ENCODE measurements around the gene SMARCA2.

The SMARCA2 gene

GRCh38 chr9:2228641-2229040 lies 213.5 kb downstream of the SMARCA2 start:
- no peaks in the 10 kb centered on the region for H3K36me3 ChIP-seq (ENCODE audit: insufficient read depth, low read length)
- H3K27me3 ChIP-seq (ENCODE audit: insufficient read depth, low read length): no peaks in the 10 kb centered on the region
- no peaks in the 10 kb centered on the region for H3K79me2 ChIP-seq (ENCODE audit: insufficient read depth, low read length)
- H3K4me2 ChIP-seq (ENCODE audit: low read length): no peak overlapping the region
- H3F3A ChIP-seq (ENCODE audit: insufficient read depth, low read length): no peaks in the 10 kb centered on the region
- no peaks in the 10 kb centered on the region for H3K9me2 ChIP-seq (ENCODE audit: low read depth, low read length)
- no peak overlapping the region for H2AFZ ChIP-seq (ENCODE audit: low read length)
- TF ChIP-seq EZH2 (IDR thresholded peaks at IDR 0.05; ENCODE audit: borderline replicate concordance, low read length): no peak
- TF ChIP-seq, protein P1, sequence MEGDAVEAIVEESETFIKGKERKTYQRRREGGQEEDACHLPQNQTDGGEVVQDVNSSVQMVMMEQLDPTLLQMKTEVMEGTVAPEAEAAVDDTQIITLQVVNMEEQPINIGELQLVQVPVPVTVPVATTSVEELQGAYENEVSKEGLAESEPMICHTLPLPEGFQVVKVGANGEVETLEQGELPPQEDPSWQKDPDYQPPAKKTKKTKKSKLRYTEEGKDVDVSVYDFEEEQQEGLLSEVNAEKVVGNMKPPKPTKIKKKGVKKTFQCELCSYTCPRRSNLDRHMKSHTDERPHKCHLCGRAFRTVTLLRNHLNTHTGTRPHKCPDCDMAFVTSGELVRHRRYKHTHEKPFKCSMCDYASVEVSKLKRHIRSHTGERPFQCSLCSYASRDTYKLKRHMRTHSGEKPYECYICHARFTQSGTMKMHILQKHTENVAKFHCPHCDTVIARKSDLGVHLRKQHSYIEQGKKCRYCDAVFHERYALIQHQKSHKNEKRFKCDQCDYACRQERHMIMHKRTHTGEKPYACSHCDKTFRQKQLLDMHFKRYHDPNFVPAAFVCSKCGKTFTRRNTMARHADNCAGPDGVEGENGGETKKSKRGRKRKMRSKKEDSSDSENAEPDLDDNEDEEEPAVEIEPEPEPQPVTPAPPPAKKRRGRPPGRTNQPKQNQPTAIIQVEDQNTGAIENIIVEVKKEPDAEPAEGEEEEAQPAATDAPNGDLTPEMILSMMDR (IDR thresholded peaks at IDR 0.05; ENCODE audit: low read length): no peak
- H4K20me1 ChIP-seq (ENCODE audit: insufficient read depth, low read length): no peaks in the 10 kb centered on the region
- H3K9ac ChIP-seq (ENCODE audit: low read length): no peak overlapping the region
- peaks cover 19% of the 10 kb centered on the region for H3K4me1 ChIP-seq (ENCODE audit: insufficient read depth, low read length, severe bottlenecking)
- peaks cover 3% of the 10 kb centered on the region; the same call in 1 of the 2 replicates for H3K9me3 ChIP-seq (ENCODE audit: low read length)
- no peak overlapping the region for H3K4me3 ChIP-seq (ENCODE audit: low read depth, low read length, poor library complexity, severe bottlenecking)
- peak overlapping the region; percentile 14 for H3K27ac ChIP-seq (ENCODE audit: low read depth, low read length, poor library complexity, severe bottlenecking)

DNA sequence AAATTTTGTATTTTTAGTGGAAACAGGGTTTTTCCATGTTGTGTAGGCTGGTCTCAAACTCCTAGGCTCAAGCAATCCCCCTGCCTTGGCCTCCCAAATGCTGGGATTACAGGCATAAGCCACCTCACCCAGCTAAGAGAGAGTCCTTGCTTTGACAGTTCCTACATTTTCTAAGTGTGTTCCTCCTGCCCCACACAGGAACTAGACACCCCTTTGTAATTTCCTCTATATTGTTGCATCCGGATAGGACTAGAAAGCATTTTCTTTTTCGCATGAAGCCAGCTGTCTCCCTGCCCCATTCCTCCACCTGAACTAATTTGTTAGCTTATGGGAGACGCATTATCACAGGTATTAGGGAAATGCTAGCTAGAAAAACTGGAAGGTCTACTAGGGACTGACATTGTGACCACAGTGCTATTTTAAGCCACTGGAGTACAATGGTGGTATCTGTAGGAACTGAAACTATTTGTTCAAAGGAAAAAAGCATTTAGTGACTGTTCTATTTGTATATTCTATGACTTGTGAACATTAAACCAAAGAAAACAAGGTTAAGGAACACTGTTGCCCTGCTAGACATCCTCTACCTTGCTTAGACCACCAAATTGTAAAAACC lies 214.1 kb downstream of the SMARCA2 start:
- H3K4me2 ChIP-seq (ENCODE audit: low read length): no peak overlapping the region
- no peaks in the 10 kb centered on the region for H3K27me3 ChIP-seq (ENCODE audit: insufficient read depth, low read length)
- no peaks in the 10 kb centered on the region for H4K20me1 ChIP-seq (ENCODE audit: insufficient read depth, low read length)
- no peaks in the 10 kb centered on the region for H3F3A ChIP-seq (ENCODE audit: insufficient read depth, low read length)
- H3K9me2 ChIP-seq (ENCODE audit: low read depth, low read length): no peaks in the 10 kb centered on the region
- H3K79me2 ChIP-seq (ENCODE audit: insufficient read depth, low read length): no peaks in the 10 kb centered on the region
- no peak overlapping the region for H3K4me3 ChIP-seq (ENCODE audit: low read depth, low read length, poor library complexity, severe bottlenecking)
- no peaks in the 10 kb centered on the region for H3K36me3 ChIP-seq (ENCODE audit: insufficient read depth, low read length)
- TF ChIP-seq, protein P1 (IDR thresholded peaks at IDR 0.05; ENCODE audit: low read length): no peak
- TF ChIP-seq EZH2 (IDR thresholded peaks at IDR 0.05; ENCODE audit: borderline replicate concordance, low read length): no peak
- peaks cover 3% of the 10 kb centered on the region; the same call in 1 of the 2 replicates for H3K9me3 ChIP-seq (ENCODE audit: low read length)
- peak overlapping the region; percentile 14 for H3K27ac ChIP-seq (ENCODE audit: low read depth, low read length, poor library complexity, severe bottlenecking)
- H3K9ac ChIP-seq (ENCODE audit: low read length): no peak overlapping the region
- peaks cover 19% of the 10 kb centered on the region for H3K4me1 ChIP-seq (ENCODE audit: insufficient read depth, low read length, severe bottlenecking)
- H2AFZ ChIP-seq (ENCODE audit: low read length): no peak overlapping the region

DNA sequence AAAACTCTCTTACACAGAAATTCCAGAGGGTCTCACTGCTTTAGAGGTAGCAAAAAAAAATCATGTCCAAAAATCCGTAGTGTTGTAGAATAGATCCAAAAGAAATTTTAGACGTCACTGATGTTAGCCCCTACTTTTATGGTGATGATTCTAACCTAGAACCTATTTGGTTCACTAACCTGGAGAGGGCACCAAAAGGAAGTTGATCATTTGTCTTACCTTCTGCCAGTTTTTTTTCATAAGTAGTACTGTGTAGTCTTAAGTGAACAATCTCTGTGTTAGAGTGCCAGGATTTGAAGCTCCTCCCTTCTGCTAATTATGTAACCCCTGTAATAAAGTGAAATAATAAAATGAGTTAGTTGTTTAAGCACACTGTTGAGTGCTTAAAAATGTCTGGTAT lies 215.2 kb downstream of the SMARCA2 start:
- no peaks in the 10 kb centered on the region for H3F3A ChIP-seq (ENCODE audit: insufficient read depth, low read length)
- H3K27ac ChIP-seq (ENCODE audit: low read depth, low read length, poor library complexity, severe bottlenecking): no peak overlapping the region
- H3K27me3 ChIP-seq (ENCODE audit: insufficient read depth, low read length): no peaks in the 10 kb centered on the region
- no peaks in the 10 kb centered on the region for H3K79me2 ChIP-seq (ENCODE audit: insufficient read depth, low read length)
- H3K9ac ChIP-seq (ENCODE audit: low read length): no peak overlapping the region
- no peaks in the 10 kb centered on the region for H3K36me3 ChIP-seq (ENCODE audit: insufficient read depth, low read length)
- peaks cover 3% of the 10 kb centered on the region; the same call in 1 of the 2 replicates for H3K9me3 ChIP-seq (ENCODE audit: low read length)
- TF ChIP-seq, protein P1 (IDR thresholded peaks at IDR 0.05; ENCODE audit: low read length): no peak
- no peak for TF ChIP-seq EZH2 (IDR thresholded peaks at IDR 0.05; ENCODE audit: borderline replicate concordance, low read length)
- H3K4me3 ChIP-seq (ENCODE audit: low read depth, low read length, poor library complexity, severe bottlenecking): no peak overlapping the region
- H3K4me1 ChIP-seq (ENCODE audit: insufficient read depth, low read length, severe bottlenecking): peaks cover 22% of the 10 kb centered on the region
- no peaks in the 10 kb centered on the region for H4K20me1 ChIP-seq (ENCODE audit: insufficient read depth, low read length)
- no peak overlapping the region for H3K4me2 ChIP-seq (ENCODE audit: low read length)
- no peak overlapping the region for H2AFZ ChIP-seq (ENCODE audit: low read length)
- H3K9me2 ChIP-seq (ENCODE audit: low read depth, low read length): no peaks in the 10 kb centered on the region
